HepG2 (cell line): Measurements from ENCODE around the gene PKP4. TPM values are rescaled to one million over a fixed set of nuclear protein-coding genes. Genes with fewer than 3 reads are reported as not detected.

Source experiments
- AHR ChIP-seq: IDR thresholded peaks from 2 replicates; pipeline ENCODE4 v1.6.1; 2018; ENCODE audit warnings: missing genetic modification reagents, missing compliant biosample characterization
- ARID2 ChIP-seq: sonication (generic); formaldehyde crosslinking; IDR thresholded peaks from 2 replicates; pipeline ENCODE4 v1.8.1; 2022; ENCODE audit warnings: mild to moderate bottlenecking, missing genetic modification reagents, borderline replicate concordance
- CEBPG ChIP-seq: IDR thresholded peaks from 2 replicates; pipeline ENCODE4 v1.6.1; 2016
- CHCHD3 ChIP-seq: sonication (generic); formaldehyde crosslinking; IDR thresholded peaks from 2 replicates; pipeline ENCODE4 v1.8.0; 2022; ENCODE audit warnings: mild to moderate bottlenecking, missing genetic modification reagents, moderate library complexity
- FLYWCH1 ChIP-seq: sonication (generic); formaldehyde crosslinking; IDR thresholded peaks from 2 replicates; pipeline ENCODE4 v1.8.1; 2023; ENCODE audit warnings: mild to moderate bottlenecking, missing genetic modification reagents
- GLMP ChIP-seq: sonication (generic); formaldehyde crosslinking; IDR thresholded peaks from 2 replicates; pipeline ENCODE4 v1.9.0; 2021; ENCODE audit warnings: missing genetic modification reagents, mild to moderate bottlenecking, borderline replicate concordance
- HES4 ChIP-seq: sonication (generic); formaldehyde crosslinking; IDR thresholded peaks from 2 replicates; pipeline ENCODE4 v1.9.0; 2021; ENCODE audit warnings: mild to moderate bottlenecking, missing genetic modification reagents, borderline replicate concordance
- MAFG ChIP-seq: sonication (generic); formaldehyde crosslinking; IDR thresholded peaks from 2 replicates; pipeline ENCODE4 v1.5.1; 2020; ENCODE audit warnings: mild to moderate bottlenecking, missing genetic modification reagents
- MEF2D ChIP-seq: sonication (generic); formaldehyde crosslinking; IDR thresholded peaks from 2 replicates; pipeline ENCODE4 v1.5.1; 2020; ENCODE audit warnings: mild to moderate bottlenecking, missing genetic modification reagents
- MYC ChIP-seq: sonication (generic); formaldehyde crosslinking; IDR thresholded peaks from 2 replicates; pipeline ENCODE4 v1.9.0; 2021; ENCODE audit warnings: missing genetic modification reagents, borderline replicate concordance
- PCBP1 ChIP-seq: fragments of 200-400 bp; formaldehyde crosslinking; IDR thresholded peaks from 2 replicates; pipeline ENCODE4 v1.6.1; 2017; ENCODE audit warnings: mild to moderate bottlenecking, low read depth, low read length, borderline replicate concordance
- PRMT3 ChIP-seq: sonication (generic); formaldehyde crosslinking; IDR thresholded peaks from 2 replicates; pipeline ENCODE4 v1.8.1; 2022; ENCODE audit warnings: low read depth, mild to moderate bottlenecking, moderate library complexity, missing genetic modification reagents, borderline replicate concordance
- RBM22 ChIP-seq: fragments of 200-400 bp; formaldehyde crosslinking; optimal IDR thresholded peaks from 2 replicates; pipeline ENCODE3; 2017; ENCODE audit warnings: mild to moderate bottlenecking, low read length, moderate library complexity
- SATB2 ChIP-seq: sonication (generic); formaldehyde crosslinking; IDR thresholded peaks from 2 replicates; pipeline ENCODE4 v1.5.0; 2020; ENCODE audit warnings: missing genetic modification reagents
- SNAI1 ChIP-seq: sonication (generic); formaldehyde crosslinking; IDR thresholded peaks from 2 replicates; pipeline ENCODE4 v1.5.0; 2020; ENCODE audit warnings: mild to moderate bottlenecking, missing genetic modification reagents, borderline replicate concordance
- TBP ChIP-seq: sonication (generic); formaldehyde crosslinking; IDR thresholded peaks from 2 replicates; pipeline ENCODE4 v1.5.0; 2020; ENCODE audit warnings: missing genetic modification reagents
- THAP11 ChIP-seq: IDR thresholded peaks from 2 replicates; pipeline ENCODE4 v1.6.1; 2016; ENCODE audit warnings: missing biosample characterization, missing genetic modification reagents
- ZBTB2 ChIP-seq: sonication (generic); formaldehyde crosslinking; IDR thresholded peaks from 2 replicates; pipeline ENCODE4 v1.8.0; 2022; ENCODE audit warnings: low read depth, missing genetic modification reagents
- ZBTB38 ChIP-seq: sonication (generic); formaldehyde crosslinking; IDR thresholded peaks from 2 replicates; pipeline ENCODE4 v1.5.1; 2020; ENCODE audit warnings: mild to moderate bottlenecking, missing genetic modification reagents
- ZFP62 ChIP-seq: sonication (generic); formaldehyde crosslinking; IDR thresholded peaks from 2 replicates; pipeline ENCODE4 v1.4.0; 2020; ENCODE audit warnings: missing genetic modification reagents
- ZNF225 ChIP-seq: sonication (generic); formaldehyde crosslinking; IDR thresholded peaks from 2 replicates; pipeline ENCODE4 v1.4.0; 2020; ENCODE audit warnings: mild to moderate bottlenecking, missing genetic modification reagents
- ZNF256 ChIP-seq: sonication (generic); formaldehyde crosslinking; conservative IDR thresholded peaks from 2 replicates; pipeline ENCODE4 v1.4.0; 2020; ENCODE audit warnings: missing genetic modification reagents
- ZNF580 ChIP-seq: IDR thresholded peaks from 2 replicates; pipeline ENCODE4 v1.6.1; 2016; ENCODE audit warnings: low read depth, borderline replicate concordance
- ZNF674 ChIP-seq: sonication (generic); formaldehyde crosslinking; IDR thresholded peaks from 2 replicates; pipeline ENCODE4 v1.5.0; 2020; ENCODE audit warnings: low read depth, mild to moderate bottlenecking, missing genetic modification reagents
- ZNF773 ChIP-seq: sonication (generic); formaldehyde crosslinking; IDR thresholded peaks from 2 replicates; pipeline ENCODE4 v1.4.0; 2020; ENCODE audit warnings: missing genetic modification reagents, borderline replicate concordance
- ZSCAN22 ChIP-seq: sonication (generic); formaldehyde crosslinking; IDR thresholded peaks from 2 replicates; pipeline ENCODE4 v1.4.0; 2020; ENCODE audit warnings: mild to moderate bottlenecking, missing genetic modification reagents
- ZSCAN30 ChIP-seq: sonication (generic); formaldehyde crosslinking; IDR thresholded peaks from 2 replicates; pipeline ENCODE4 v1.5.0; 2020; ENCODE audit warnings: mild to moderate bottlenecking, missing genetic modification reagents
- polyA plus RNA-seq, 8 experiments: library from polyadenylated mRNA; depleted of rRNA in 3 of 8; stranded (reverse) in 7 of 8; unstranded in 1 of 8; fragments of >200 nt; fragmentation: Illumina TruSeq in 4 of 8; extraction: Trizol in 4 of 8; gene quantifications; 2 replicates each; pipeline versions ENCODE4 v1.2.1 to v1.2.3, GENCODE V29; 2011 to 2016; ENCODE audit warnings: low read depth in 4 of 8, missing spikeins in 1 of 8, mixed read lengths in 1 of 8; ENCODE audit not compliant: insufficient read depth in 1 of 8
- total RNA-seq, 5 experiments: library from RNA; depleted of rRNA; stranded (reverse); fragments of >200 nt; fragmentation: Illumina TruSeq; extraction: Trizol; gene quantifications; 2 replicates each; pipeline ENCODE4 v1.2.3, GENCODE V29; 2016; ENCODE audit warnings: low read depth in 1 of 5
- TF ChIP-seq, protein P1 (sequence below): IDR thresholded peaks from 2 replicates; pipeline ENCODE4 v1.6.1; 2012; ENCODE audit warnings: inconsistent platforms

Gene PKP4
- total and polyA plus RNA-seq, 2 of the 13 experiments (the other 11 are each of a cell fraction or from before 2014, with no cell fraction given) = 80.9 to 90.5 TPM

GRCh38 chr2:158457092-158457825 is 507 bp downstream of the PKP4 start (continued):
- TF ChIP-seq FLYWCH1 (CRISPR knock-in tag) (no peak), SNAI1 (CRISPR knock-in tag) (0 out of 2 replicates have a peak, but pooled peaks have one; percentile 74), ZBTB2 (CRISPR knock-in tag) (0 out of 2 replicates have a peak, but pooled peaks have one; percentile 6), CHCHD3 (CRISPR knock-in tag) (peak; percentile 71; the same call in 1 of the 2 replicates), ZNF674 (0 out of 2 replicates have a peak, but pooled peaks have one; percentile 86), GLMP (CRISPR knock-in tag) (peak; percentile 62; the same call in 1 of the 2 replicates), SATB2 (0 out of 2 replicates have a peak, but pooled peaks have one; percentile 3), PRMT3 (CRISPR knock-in tag) (peak; percentile 93), ZFP62 (CRISPR knock-in tag) (no peak), ZBTB38 (peak; percentile 26; the same call in 1 of the 2 replicates), TBP (CRISPR knock-in tag) (0 out of 2 replicates have a peak, but pooled peaks have one; percentile 39), ZSCAN30 (CRISPR knock-in tag) (peak; percentile 40; the same call in 1 of the 2 replicates), RBM22 (peak; percentile 62), ZNF773 (0 out of 2 replicates have a peak, but pooled peaks have one; percentile 29), ZNF256 (CRISPR knock-in tag) (peak; percentile 59; the same call in 1 of the 2 replicates), ARID2 (CRISPR knock-in tag) (peak; percentile 0; the same call in 1 of the 2 replicates), ZNF225 (CRISPR knock-in tag) (peak; percentile 37; the same call in 1 of the 2 replicates), PCBP1 (peak; percentile 61; the same call in 1 of the 2 replicates), MAFG (CRISPR knock-in tag) (0 out of 2 replicates have a peak, but pooled peaks have one; percentile 17), ZNF580 (CRISPR knock-in tag) (0 out of 2 replicates have a peak, but pooled peaks have one; percentile 18), HES4 (peak; percentile 11; the same call in 1 of the 2 replicates), CEBPG (CRISPR knock-in tag) (no peak), ZSCAN22 (CRISPR knock-in tag) (0 out of 2 replicates have a peak, but pooled peaks have one; percentile 15), MEF2D (CRISPR knock-in tag) (no peak), MYC (CRISPR knock-in tag) (peak; percentile 66), THAP11 (CRISPR knock-in tag) (no peak; the same call in 1 of the 2 replicates), AHR (CRISPR knock-in tag) (peak; percentile 66; the same call in 1 of the 2 replicates)
- TF ChIP-seq, protein P1, sequence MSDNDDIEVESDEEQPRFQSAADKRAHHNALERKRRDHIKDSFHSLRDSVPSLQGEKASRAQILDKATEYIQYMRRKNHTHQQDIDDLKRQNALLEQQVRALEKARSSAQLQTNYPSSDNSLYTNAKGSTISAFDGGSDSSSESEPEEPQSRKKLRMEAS = peak; percentile 86
